Hepatocyte (in vitro differentiated cells): Measurements from ENCODE around the gene DOCK1.

Experiments
- EZH2 ChIP-seq: fragments of 200-600 bp; sonication (generic); IDR thresholded peaks from 2 replicates; pipeline ENCODE4 v1.6.1; 2016; ENCODE audit warnings: antibody characterized with exemption, mild to moderate bottlenecking, borderline replicate concordance
- EZH2phosphoT487 ChIP-seq: fragments of 200-600 bp; sonication (generic); IDR thresholded peaks from one replicate; pipeline ENCODE4 v1.6.1; 2018; ENCODE audit warnings: antibody characterized with exemption, mild to moderate bottlenecking, low read depth, moderate library complexity; ENCODE audit not compliant: unreplicated experiment, severe bottlenecking
- TF ChIP-seq, protein P1 (sequence below): fragments of 200-600 bp; sonication (generic); IDR thresholded peaks from 2 replicates; pipeline ENCODE4 v1.5.1; 2016; ENCODE audit warnings: antibody characterized with exemption, mild to moderate bottlenecking; ENCODE audit not compliant: poor library complexity

DNA sequence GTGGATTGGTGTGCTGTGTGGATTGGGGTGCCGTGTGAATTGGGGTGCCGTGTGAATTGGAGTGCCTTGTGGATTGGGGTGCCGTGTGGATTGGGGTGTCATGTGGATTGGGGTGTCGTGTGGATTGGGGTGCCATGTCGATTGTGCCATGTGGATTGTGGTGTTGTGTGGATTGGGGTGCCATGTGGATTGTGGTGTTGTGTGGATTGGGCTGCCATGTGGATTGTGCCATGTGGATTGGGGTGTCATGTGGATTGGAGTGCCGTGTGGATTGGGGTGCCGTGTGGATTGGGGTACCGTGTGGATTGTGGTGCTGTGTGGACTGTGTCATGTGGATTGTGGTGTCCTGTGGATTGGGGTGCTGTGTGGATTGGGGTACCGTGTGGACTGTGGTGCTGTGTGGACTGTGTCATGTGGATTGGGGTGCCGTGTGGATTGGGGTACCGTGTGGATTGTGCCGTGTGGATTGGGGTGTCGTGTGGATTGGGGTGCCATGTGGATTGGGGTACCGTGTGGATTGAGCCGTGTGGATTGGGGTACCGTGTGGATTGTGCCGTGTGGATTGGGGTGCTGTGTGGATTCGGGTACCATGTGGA lies 523.3 kb downstream of the DOCK1 start:
- TF ChIP-seq, protein P1, sequence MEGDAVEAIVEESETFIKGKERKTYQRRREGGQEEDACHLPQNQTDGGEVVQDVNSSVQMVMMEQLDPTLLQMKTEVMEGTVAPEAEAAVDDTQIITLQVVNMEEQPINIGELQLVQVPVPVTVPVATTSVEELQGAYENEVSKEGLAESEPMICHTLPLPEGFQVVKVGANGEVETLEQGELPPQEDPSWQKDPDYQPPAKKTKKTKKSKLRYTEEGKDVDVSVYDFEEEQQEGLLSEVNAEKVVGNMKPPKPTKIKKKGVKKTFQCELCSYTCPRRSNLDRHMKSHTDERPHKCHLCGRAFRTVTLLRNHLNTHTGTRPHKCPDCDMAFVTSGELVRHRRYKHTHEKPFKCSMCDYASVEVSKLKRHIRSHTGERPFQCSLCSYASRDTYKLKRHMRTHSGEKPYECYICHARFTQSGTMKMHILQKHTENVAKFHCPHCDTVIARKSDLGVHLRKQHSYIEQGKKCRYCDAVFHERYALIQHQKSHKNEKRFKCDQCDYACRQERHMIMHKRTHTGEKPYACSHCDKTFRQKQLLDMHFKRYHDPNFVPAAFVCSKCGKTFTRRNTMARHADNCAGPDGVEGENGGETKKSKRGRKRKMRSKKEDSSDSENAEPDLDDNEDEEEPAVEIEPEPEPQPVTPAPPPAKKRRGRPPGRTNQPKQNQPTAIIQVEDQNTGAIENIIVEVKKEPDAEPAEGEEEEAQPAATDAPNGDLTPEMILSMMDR: no peak
- TF ChIP-seq EZH2 (no peak), EZH2phosphoT487 (no peak)
